SK-N-SH (cell line): ENCODE measurements around the gene DBH. TPM values are rescaled to one million over a fixed set of nuclear protein-coding genes. Genes with fewer than 3 reads are reported as not detected.
A peak's percentile ranks its signal among the peaks of the same experiment; 100 is the strongest.

Experiments
- CTCF ChIA-PET: fragments of 300-600, 350-600 bp; formaldehyde crosslinking; extraction: SDS; loops from one replicate; lab custom pipeline; 2021; lab: Yijun Ruan, JAX
- POLR2A ChIA-PET: fragments of 350-600 bp; sonication (Branson Sonifier 250); formaldehyde crosslinking; extraction: SDS; loops from one replicate; lab custom pipeline; 2020; ENCODE audit warnings: antibody characterized with exemption, inconsistent platforms; lab: Yijun Ruan, JAX
- DNase-seq: peaks from one replicate; pipeline ENCODE4 v3.0.0; 2012
- H2AFZ ChIP-seq: fragments of 200-600 bp; sonication (generic); 2 replicates; pipeline ENCODE4 v1.8.1; 2016; ENCODE audit warnings: antibody characterized with exemption, mild to moderate bottlenecking, low read depth
- H3F3A ChIP-seq: fragments of 200-600 bp; sonication (generic); replicated peaks from 2 replicates; pipeline ENCODE3; 2016; ENCODE audit warnings: antibody characterized with exemption, mild to moderate bottlenecking; ENCODE audit not compliant: insufficient read depth
- H3K27ac ChIP-seq, 2 experiments: fragments of 200-500 bp in 1 of 2; fragments of 200-600 bp in 1 of 2; sonication (Bioruptor generic) in 1 of 2; sonication (generic), shearing (Covaris generic) in 1 of 2; 2 replicates each; pipeline versions ENCODE4 v1.5.1 to v1.6.1; 2014 to 2016; ENCODE audit warnings: low read depth in 2 of 2, inconsistent platforms in 1 of 2, low read length in 1 of 2, mild to moderate bottlenecking in 1 of 2, mixed read lengths in 1 of 2
- H3K27me3 ChIP-seq: fragments of 200-600 bp; sonication (generic), shearing (Covaris generic); 2 replicates; pipeline ENCODE4 v1.6.1; 2016; ENCODE audit warnings: mixed run types; ENCODE audit not compliant: insufficient read depth
- H3K36me3 ChIP-seq, 2 experiments: fragments of 200-500 bp in 1 of 2; fragments of 200-600 bp in 1 of 2; sonication (Bioruptor generic) in 1 of 2; sonication (generic) in 1 of 2; replicated peaks in 1 of 2; 2 replicates each; pipeline versions ENCODE3 to v1.5.1; 2014 to 2016; ENCODE audit warnings: low read length in 1 of 2, mild to moderate bottlenecking in 1 of 2; ENCODE audit not compliant: insufficient read depth in 2 of 2, control insufficient read depth in 1 of 2
- H3K4me1 ChIP-seq, 2 experiments: fragments of 200-500 bp in 1 of 2; fragments of 200-600 bp in 1 of 2; sonication (Bioruptor generic) in 1 of 2; sonication (generic), shearing (Covaris generic) in 1 of 2; 2 replicates each; pipeline versions ENCODE4 v1.5.1 to v1.6.1; 2014 to 2016; ENCODE audit warnings: low read depth in 1 of 2, low read length in 1 of 2, mixed run types in 1 of 2; ENCODE audit not compliant: insufficient read depth in 2 of 2, control insufficient read depth in 1 of 2
- H3K4me2 ChIP-seq: fragments of 200-600 bp; sonication (generic), shearing (Covaris generic); 2 replicates; pipeline ENCODE4 v1.6.1; 2017; ENCODE audit warnings: mixed run types
- H3K4me3 ChIP-seq, 2 experiments: fragments of 200-500 bp in 1 of 2; fragments of 200-600 bp in 1 of 2; sonication (Bioruptor generic) in 1 of 2; sonication (generic), shearing (Covaris generic) in 1 of 2; 2 replicates each; pipeline versions ENCODE4 v1.5.1 to v1.8.1; 2014 to 2016; ENCODE audit warnings: low read depth in 2 of 2, inconsistent platforms in 1 of 2, low read length in 1 of 2, mild to moderate bottlenecking in 1 of 2, mixed read lengths in 1 of 2, moderate library complexity in 1 of 2
- H3K79me2 ChIP-seq: fragments of 200-600 bp; sonication (generic); 2 replicates; pipeline ENCODE4 v1.8.1; 2017; ENCODE audit warnings: mild to moderate bottlenecking; ENCODE audit not compliant: insufficient read depth
- H3K9ac ChIP-seq: fragments of 200-600 bp; sonication (generic); 2 replicates; pipeline ENCODE4 v1.6.1; 2017; ENCODE audit warnings: mixed run types
- H3K9me2 ChIP-seq: fragments of 200-600 bp; sonication (generic); 2 replicates; pipeline ENCODE4 v1.6.1; 2017; ENCODE audit warnings: mixed run types
- H3K9me3 ChIP-seq: fragments of 200-600 bp; sonication (generic); 2 replicates; pipeline ENCODE4 v1.6.1; 2017; ENCODE audit warnings: mixed run types, mild to moderate bottlenecking, moderate library complexity
- H4K20me1 ChIP-seq: fragments of 200-600 bp; sonication (generic); 2 replicates; pipeline ENCODE4 v1.6.1; 2017; ENCODE audit warnings: mild to moderate bottlenecking, mixed run types; ENCODE audit not compliant: insufficient read depth
- CTCF ChIP-seq: fragments of 200-600 bp; sonication (generic); IDR thresholded peaks from 2 replicates; pipeline ENCODE4 v1.6.1; 2017; ENCODE audit warnings: antibody characterized with exemption, mild to moderate bottlenecking, moderate library complexity
- ELF1 ChIP-seq: IDR thresholded peaks from 2 replicates; pipeline ENCODE4 v1.4.0; 2012
- EZH2phosphoT487 ChIP-seq: fragments of 200-600 bp; sonication (generic); IDR thresholded peaks from 2 replicates; pipeline ENCODE4 v1.6.1; 2017; ENCODE audit warnings: low read depth, mixed run types, mild to moderate bottlenecking, antibody characterized with exemption, moderate library complexity, borderline replicate concordance
- GABPA ChIP-seq: IDR thresholded peaks from 2 replicates; pipeline ENCODE4 v1.4.0; 2012; ENCODE audit warnings: low read depth, mild to moderate bottlenecking
- NFIC ChIP-seq: IDR thresholded peaks from 2 replicates; pipeline ENCODE4 v1.4.0; 2012; ENCODE audit warnings: borderline replicate concordance
- RAD21 ChIP-seq: IDR thresholded peaks from 2 replicates; pipeline ENCODE4 v1.6.1; 2012; ENCODE audit warnings: mild to moderate bottlenecking, low read length
- RCOR1 ChIP-seq: fragments of 150-350 bp; IDR thresholded peaks from 2 replicates; pipeline ENCODE4 v1.6.1; 2017; ENCODE audit warnings: antibody characterized with exemption, low read length
- RXRA ChIP-seq: IDR thresholded peaks from 2 replicates; pipeline ENCODE4 v1.4.0; 2012; ENCODE audit warnings: low read depth, mild to moderate bottlenecking, borderline replicate concordance
- TAF1 ChIP-seq: IDR thresholded peaks from 2 replicates; pipeline ENCODE4 v1.6.1; 2012; ENCODE audit warnings: low read depth, mild to moderate bottlenecking, low read length, moderate library complexity, borderline replicate concordance
- WGBS: methylation state at CpG from one replicate; pipeline ENCODE4 v1.1.6; 2017; ENCODE audit warnings: low lambda C conversion rate; 5-methylcytosine and 5-hydroxymethylcytosine counted together
- polyA plus RNA-seq, 3 experiments: library from polyadenylated mRNA; depleted of rRNA; stranded (reverse); fragments of >200 nt; gene quantifications; 2 replicates each; pipeline ENCODE4 v1.2.3, GENCODE V29; 2012
- TF ChIP-seq, protein P1 (sequence below): IDR thresholded peaks from 2 replicates; pipeline ENCODE4 v1.4.0; 2012; ENCODE audit warnings: low read depth, borderline replicate concordance
- TF ChIP-seq, protein P2 (sequence below): IDR thresholded peaks from 2 replicates; pipeline ENCODE4 v1.4.0; 2012; ENCODE audit warnings: low read depth

The DBH gene
- polyA plus RNA-seq, 1 of the 3 experiments (the other 2 are of a cell fraction) = 0.92 TPM

GRCh38 chr9:133680976-133681657 is 45.0 kb downstream of the DBH start:
- H3K9ac ChIP-seq = no peak overlapping the region
- 79% methylated on average over 15 of the region's 20 CpGs for WGBS
- H3K27ac ChIP-seq = peak overlapping the region in 1 of 2 experiments; percentile 84; a peak in 1 of 4 replicates
- ChIA-PET CTCF (interaction anchor here (0.8 to 2.1 kb wide), 3 partner anchors 12 to 44 kb away, joined by 3 to 8 read pairs (median 4); no protein-coding TSS in a partner anchor), POLR2A (interaction anchor here (0.6 kb wide), 1 partner anchor 100 kb away, joined by 3 read pairs; no protein-coding TSS in a partner anchor)
- H3K79me2 ChIP-seq = no peaks in the 10 kb centered on the region
- H2AFZ ChIP-seq = no peak overlapping the region
- no peak for DNase-seq
- TF ChIP-seq, protein P1, sequence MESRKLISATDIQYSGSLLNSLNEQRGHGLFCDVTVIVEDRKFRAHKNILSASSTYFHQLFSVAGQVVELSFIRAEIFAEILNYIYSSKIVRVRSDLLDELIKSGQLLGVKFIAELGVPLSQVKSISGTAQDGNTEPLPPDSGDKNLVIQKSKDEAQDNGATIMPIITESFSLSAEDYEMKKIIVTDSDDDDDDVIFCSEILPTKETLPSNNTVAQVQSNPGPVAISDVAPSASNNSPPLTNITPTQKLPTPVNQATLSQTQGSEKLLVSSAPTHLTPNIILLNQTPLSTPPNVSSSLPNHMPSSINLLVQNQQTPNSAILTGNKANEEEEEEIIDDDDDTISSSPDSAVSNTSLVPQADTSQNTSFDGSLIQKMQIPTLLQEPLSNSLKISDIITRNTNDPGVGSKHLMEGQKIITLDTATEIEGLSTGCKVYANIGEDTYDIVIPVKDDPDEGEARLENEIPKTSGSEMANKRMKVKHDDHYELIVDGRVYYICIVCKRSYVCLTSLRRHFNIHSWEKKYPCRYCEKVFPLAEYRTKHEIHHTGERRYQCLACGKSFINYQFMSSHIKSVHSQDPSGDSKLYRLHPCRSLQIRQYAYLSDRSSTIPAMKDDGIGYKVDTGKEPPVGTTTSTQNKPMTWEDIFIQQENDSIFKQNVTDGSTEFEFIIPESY = no peak
- TF ChIP-seq GABPA (no peak), RAD21 (no peak), EZH2phosphoT487 (no peak), RXRA (no peak), CTCF (no peak), ELF1 (no peak), RCOR1 (no peak), NFIC (no peak)
- H4K20me1 ChIP-seq = no peaks in the 10 kb centered on the region
- H3K4me3 ChIP-seq = no peak overlapping the region
- peaks cover 0 to 73% of the 10 kb centered on the region in 2 experiments; a peak in 2 of 4 replicates for H3K4me1 ChIP-seq
- no peaks in the 10 kb centered on the region for H3K9me3 ChIP-seq
- no peaks in the 10 kb centered on the region for H3K27me3 ChIP-seq
- H3K36me3 ChIP-seq = no peaks in the 10 kb centered on the region
- H3K4me2 ChIP-seq = no peak overlapping the region
- H3K9me2 ChIP-seq = no peaks in the 10 kb centered on the region
- no peaks in the 10 kb centered on the region for H3F3A ChIP-seq

GRCh38 chr9:133681658-133682306 is 45.6 kb downstream of the DBH start:
- Histone ChIP-seq H3K9ac (no peak overlapping the region), H3F3A (no peaks in the 10 kb centered on the region), H3K4me1 (peaks cover 0 to 73% of the 10 kb centered on the region in 2 experiments; a peak in 2 of 4 replicates), H3K4me3 (no peak overlapping the region), H3K4me2 (no peak overlapping the region), H3K36me3 (no peaks in the 10 kb centered on the region), H4K20me1 (no peaks in the 10 kb centered on the region), H3K9me3 (no peaks in the 10 kb centered on the region), H3K9me2 (no peaks in the 10 kb centered on the region), H3K79me2 (no peaks in the 10 kb centered on the region), H2AFZ (no peak overlapping the region), H3K27ac (peak overlapping the region in 1 of 2 experiments; percentile 84; a peak in 2 of 4 replicates), H3K27me3 (no peaks in the 10 kb centered on the region)
- ChIA-PET POLR2A (no interaction called here), CTCF (interaction anchor here (1.3 kb wide), 1 partner anchor 10 kb away, joined by 3 read pairs; no protein-coding TSS in a partner anchor)
- 90% methylated on average over 35 of the region's 35 CpGs for WGBS
- TF ChIP-seq, protein P2, sequence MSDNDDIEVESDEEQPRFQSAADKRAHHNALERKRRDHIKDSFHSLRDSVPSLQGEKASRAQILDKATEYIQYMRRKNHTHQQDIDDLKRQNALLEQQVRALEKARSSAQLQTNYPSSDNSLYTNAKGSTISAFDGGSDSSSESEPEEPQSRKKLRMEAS = no peak
- TF ChIP-seq TAF1 (no peak), ELF1 (no peak)
- DNase-seq = no peak
